ENCODE measurements around the gene ALDH18A1.
"Not testable (repeated sequence)": the region's sequence is repeated elsewhere in the genome, so short reads cannot be mapped to it uniquely, and the experiment has no call there.

Gene ALDH18A1

DNA sequence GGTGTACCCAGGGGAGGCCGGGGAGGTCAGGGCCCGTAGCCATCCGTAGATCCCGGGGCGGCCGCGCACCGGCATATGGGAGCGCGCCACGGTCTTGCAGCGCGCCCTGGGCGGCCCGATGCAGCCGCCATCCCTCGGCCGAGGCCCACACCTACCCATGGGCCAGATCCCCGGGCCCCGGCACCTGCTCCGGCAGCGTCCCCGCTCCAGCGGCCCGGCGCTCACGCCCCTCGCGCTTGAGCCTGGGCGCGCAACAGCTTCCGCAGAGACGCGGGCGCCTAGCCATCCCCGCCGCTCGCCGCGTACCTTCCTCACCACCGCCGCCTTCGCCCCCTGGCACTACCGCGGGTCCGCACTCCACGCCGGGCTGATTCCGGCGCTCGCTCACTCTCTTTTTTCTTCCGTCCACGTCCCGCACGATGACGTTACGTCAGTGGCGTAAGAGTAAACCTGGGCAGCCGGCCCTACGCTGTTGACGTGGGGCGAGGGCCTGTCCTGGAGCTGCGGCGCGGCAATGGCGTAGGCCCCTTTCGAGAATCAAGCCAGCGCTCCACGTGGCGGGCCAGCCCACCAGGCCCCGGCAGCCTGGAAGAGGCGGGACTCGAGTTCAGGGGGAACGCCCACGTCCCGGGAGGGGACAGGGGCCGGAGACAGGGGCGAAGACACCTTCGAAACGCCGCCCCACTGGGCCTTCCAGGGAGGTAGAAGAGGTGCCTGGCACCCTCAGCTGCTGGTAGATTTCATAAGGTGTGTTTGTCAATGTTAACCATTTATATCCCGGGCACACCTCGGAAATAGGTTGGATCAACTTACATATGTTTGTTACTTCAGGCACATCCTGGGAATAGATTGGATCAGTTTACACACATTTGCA is at the start of gene ALDH18A1:
ALDH18A1 (minus strand) TSS at position 421 of the 874 bp plus-strand sequence. CDS start 3,334 bp downstream, outside the sequence.
- DNase-seq (ENCODE audit: low read depth, low spot score), result peak; percentile 96

DNA sequence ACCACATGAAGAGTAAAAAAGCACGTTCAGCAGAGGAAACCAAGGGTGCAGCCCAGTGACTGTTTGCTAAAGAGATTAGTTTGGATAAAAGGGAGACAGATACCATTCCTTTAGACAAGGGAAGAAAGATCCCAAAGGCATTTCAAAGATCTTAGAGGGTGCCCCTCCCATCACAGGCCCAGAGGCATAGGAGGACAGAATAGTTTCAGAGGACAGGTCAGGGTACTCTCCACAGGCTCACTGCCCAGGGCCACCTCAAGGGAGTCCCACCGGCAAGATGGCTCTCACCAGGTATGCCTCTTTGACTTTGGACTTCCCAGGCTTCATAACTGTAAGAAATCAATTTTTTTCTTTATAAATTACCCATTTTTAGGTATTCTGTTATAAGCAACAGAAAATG is 41.9 kb upstream of the ALDH18A1 start:
- no peak for DNase-seq (ENCODE audit: low read depth, low spot score)

DNA sequence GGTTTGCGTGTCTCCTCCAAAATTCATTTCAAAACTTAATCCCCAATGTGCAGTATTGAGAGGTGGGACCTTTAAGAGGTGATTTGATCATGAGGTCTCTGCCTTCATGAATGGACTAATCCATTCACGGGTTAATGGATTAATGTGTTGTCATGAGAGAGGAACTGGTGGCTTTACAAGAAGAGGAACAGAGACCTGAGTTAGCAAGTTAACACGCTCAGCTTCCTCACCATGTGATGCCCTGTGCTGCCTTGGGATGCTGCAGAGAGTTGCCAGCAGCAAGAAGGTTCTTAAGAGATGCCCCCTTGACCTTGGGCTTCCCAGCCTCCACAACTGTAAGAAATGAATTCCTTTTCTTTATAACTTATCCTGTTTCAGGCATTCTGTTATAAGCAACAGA is 40.9 kb upstream of the ALDH18A1 start:
- DNase-seq (ENCODE audit: low read depth, low spot score), result no peak

DNA sequence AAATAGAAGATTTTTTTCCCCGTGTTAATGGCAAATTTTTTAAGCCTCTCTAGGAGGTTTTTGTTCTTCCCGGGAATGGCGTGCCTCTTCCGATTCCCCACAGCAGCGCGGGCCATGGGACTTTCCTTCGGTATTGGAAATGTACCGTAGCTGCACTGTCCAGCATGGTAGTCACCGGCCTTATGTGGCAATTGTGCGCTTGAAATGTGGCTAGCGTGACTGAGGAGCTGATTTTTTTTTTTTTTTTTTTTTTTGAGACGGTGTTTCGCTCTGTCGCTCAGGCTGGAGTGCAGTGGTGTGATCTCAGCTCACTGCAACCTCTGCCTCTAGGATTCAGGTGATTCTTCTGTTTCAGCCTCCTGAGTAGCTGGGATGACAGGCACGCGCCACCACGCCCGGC is 38.2 kb upstream of the ALDH18A1 start:
- DNase-seq (ENCODE audit: low read depth, low spot score), result no peak

DNA sequence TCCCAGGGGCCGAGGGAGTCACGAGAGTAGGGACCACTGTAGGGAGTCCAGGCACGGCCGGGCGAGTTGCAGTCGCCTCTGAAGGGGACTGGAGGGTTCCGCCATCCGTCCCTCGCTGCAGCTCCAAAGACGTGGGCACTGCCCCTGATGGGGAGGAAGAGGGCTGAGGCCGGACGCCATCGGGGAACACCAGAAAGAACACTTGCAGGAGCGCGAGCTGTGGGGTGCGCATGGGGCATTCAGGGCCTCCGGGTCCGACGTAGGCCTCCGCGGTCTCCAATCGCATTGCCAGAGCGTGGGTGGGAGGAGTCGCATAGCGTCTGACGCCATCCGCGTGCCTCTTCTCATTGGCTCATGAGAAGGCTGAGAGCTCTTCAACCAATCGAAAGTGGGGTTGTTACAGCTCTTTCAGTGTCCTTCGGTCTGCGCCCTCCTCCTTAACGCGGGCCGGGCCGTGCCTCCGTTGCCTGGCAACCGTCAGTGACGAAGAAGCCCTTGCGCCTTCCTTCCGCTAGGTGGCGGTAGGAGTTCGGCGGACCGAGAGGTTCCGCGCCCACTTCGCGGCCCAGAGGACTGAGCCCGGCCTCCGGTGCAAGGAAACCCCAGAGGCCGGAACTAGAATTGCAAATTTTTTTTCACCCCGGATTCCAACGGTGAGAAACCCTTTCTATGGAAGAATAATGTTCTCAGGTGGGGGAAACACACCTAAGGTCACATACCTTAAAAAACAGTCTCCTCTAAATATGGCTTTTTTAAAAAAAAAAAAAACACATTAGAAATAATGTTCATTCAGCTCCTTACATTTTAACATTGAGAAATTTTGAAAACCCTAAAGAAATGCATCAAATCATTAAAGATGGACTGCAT is 37.4 kb upstream of the ALDH18A1 start, which contains the start of gene TCTN3:
TCTN3 (minus strand) TSS at position 260 of the 867 bp plus-strand sequence; CDS start at position 232, 28 bp downstream.
- DNase-seq (ENCODE audit: low read depth, low spot score), result peak; percentile 100

DNA sequence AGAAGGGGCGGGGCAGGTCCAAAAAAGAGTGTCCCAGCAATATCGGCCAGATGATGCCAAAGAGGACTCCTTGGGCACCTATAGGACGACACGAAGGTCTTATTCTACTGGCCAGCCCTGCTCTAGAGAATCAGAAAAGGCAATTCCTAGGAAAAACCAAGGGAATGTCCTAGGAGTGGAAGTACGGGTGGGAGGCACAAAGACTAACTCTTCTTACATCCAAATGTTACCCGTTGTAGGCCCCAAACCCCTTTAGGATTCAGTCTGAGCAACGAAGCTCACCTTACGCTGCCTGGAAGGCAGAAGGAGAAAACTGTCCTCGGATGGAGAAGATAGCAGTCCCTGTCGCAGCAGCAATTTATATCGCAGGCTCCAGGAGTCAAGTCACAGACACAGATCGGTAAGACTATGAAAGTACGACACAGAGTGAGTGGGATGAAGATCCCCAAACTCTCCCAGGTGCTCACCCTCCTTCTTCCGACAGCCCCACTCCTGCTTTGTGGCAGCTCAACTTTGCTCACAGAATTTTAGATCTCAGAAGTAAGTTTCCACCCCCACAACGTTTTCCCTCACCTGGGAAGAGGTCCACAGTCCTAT is 36.7 kb upstream of the ALDH18A1 start:
- peak; percentile 10 for DNase-seq (ENCODE audit: low read depth, low spot score)

DNA sequence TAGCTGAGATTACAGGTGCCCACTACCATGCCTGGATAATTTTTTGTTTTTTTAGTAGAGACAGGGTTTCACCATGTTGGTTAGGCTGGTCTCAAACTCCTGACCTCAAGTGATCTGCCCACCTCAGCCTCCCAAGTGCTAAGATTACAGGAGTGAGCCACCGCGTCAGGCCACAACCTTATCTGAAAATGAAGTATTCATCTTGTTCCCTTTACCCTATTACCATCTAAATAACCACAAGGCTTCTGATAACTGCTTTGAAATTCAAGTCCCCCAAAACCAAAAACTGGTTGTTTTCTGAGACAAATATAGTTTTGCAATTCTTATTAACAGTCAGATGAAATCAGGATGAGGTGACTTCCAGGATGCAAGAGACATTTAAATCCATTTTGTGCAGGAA is 34.8 kb upstream of the ALDH18A1 start:
- no peak for DNase-seq (ENCODE audit: low read depth, low spot score)

DNA sequence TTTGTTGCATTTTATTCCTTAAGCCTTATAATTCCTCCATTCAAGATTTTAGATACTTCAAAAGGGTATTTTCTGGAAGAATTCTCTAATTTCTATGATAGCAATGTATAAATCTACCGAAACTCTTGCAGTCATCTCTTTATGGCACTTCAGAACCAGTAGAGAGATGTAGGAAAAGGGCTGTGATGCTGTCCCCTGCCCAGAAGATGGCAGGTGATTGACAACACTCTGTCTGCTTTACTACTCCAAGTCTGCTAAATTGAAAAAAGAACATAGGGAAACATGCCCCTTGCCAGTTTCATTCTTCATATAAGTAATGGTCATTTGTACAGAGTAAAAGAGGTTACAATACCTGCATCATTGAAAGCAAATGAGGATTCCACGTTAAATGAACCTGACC is 32.1 kb upstream of the ALDH18A1 start:
- no peak for DNase-seq (ENCODE audit: low read depth, low spot score)

DNA sequence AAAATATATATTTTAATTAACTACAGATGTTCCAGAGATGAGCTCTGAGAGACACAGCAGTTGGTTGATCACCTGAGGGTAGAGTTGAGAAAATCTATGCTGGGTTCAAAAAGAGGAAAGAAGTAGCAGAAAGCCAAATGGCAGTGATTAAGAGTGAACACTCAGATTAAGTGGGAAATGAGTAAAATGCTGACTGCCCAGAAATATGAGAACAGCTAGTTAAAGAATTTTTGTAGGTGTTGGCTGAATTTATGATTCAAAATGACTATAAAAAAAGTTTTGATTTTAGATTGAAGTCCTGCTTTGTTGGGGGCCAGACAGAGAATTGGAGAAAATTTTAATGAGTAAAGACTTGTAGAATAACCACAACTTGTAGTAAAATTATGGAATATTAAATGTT is 27.5 kb upstream of the ALDH18A1 start:
- DNase-seq (ENCODE audit: low read depth, low spot score), result no peak

DNA sequence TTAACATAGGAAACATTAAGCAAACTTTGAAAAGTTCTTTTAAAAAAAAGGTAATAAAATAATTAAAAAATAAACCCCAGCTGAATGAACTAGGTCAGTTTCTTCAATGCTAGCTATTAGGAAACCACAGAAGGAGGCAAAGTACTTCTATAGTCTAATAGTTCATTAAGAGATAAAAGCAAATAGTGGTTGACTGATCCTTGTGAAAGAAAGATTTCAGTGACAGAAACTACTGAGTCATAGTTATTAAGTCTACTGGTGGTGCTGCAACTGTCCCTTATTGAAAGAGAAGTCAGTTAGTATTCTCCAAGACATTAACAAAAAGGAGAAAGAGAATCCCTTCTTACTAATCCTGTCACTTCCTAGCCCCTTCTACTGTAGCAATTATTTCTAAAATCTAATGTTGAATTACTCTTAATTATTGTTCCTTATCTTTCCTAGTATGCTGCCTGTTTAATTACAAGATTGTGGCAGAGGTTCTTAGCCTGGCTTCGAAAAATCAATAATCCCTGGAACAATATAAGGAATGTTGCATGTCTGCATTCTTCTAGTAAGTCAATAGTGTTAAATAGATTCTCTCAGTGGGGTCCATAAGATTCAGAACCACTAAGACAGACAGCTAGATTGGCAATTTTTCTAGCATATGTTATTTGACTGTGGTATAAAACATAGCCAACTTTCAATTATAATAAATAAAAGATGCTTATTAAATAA is 19.0 kb upstream of the ALDH18A1 start:
- DNase-seq (ENCODE audit: low read depth, low spot score), result no peak

DNA sequence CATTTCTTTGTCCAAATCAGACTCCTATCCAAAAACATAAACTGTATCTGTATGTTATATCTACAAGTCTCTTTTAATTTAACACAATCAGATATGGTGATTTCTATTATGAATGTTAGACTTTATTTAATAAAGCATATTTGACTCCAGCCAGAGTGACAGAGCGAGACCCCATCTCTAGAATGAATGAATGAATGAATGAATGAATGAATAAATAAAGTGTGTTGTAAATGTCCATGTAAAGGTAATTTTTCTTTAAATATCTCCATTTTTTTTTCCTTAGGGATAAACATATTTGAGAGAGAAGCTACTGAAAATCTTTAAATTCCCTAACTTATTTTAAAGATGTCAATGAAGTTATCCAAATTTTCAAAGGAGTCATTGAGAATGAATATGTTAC is 18.1 kb upstream of the ALDH18A1 start:
- no peak for DNase-seq (ENCODE audit: low read depth, low spot score)

DNA sequence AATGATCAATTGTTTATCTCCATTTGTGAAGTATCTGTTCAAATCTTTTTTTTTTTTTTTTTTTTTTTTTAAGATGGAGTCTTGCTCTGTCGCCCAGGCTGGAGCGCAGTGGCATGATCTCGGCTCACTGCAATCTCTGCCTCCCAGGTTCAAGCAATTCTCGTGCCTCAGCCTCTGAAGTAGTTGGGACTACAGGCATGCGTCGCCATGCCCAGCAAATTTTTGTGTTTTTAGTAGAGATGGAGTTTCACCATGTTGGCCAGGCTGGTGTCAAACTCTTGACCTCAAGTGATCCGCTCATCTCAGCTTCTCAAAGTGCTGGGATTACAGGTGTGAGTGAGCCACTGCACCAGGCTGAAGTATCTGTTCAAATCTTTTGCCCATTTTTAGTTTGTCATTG is 16.1 kb upstream of the ALDH18A1 start:
- DNase-seq (ENCODE audit: low read depth, low spot score), result not testable (repeated sequence)

DNA sequence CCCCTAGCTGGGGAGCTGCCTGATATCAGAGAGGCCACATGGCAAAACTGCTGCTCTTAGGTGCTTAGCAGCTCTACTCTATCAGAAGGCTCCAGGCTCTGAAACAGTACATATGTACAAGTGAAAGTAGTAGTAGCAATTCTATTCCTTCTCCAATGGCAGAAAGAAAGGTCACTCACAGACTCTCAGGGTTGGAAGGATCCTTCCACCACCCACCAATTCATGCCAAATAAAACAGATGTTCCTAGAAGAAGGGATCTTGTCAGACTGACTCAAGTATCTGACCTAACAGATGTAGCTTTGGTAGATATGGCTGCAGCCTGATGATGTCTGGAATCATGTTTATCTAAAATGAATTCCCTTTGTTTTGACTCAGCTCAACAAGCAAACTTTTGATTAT is 8.0 kb upstream of the ALDH18A1 start:
- DNase-seq (ENCODE audit: low read depth, low spot score), result no peak

DNA sequence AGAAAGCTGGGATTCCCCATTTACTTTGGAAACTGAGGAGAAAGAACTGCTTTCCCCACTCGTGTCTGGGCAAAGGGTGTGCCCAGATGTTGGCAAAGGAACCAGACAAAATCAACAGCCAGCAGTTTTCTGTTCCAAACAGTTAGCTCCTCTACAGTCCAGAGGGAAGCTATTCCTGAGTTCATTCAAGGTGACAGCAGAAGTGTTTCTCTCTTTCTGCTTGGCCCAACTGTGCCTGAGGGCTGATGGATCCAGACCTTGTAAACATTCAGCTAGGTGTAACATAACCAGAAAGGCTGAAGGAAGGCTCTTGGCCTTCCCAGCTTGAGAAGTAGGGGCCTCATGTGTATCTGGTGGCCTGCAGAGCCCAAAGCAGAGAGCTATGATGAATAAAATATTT is 7.0 kb upstream of the ALDH18A1 start:
- peak; percentile 5 for DNase-seq (ENCODE audit: low read depth, low spot score)

DNA sequence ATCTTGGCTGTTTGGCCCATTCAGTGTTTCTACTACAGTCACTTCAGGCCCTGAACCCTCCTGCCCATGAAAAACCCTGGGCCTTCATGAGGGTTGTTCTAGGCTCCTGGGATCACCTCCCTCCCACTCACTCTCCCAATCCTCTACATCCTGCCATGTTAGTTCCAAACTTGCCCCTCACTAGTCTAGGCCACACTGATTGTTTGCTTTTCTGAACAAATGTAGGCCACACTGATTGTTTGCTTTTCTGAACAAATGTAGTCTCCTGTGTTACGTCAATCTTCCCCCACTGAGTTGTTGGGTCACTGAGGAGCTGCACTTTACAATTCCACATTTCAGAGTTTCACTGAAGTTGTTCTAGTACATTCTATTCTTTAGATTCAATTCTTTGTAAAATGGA is 5.3 kb upstream of the ALDH18A1 start:
- DNase-seq (ENCODE audit: low read depth, low spot score), result no peak

DNA sequence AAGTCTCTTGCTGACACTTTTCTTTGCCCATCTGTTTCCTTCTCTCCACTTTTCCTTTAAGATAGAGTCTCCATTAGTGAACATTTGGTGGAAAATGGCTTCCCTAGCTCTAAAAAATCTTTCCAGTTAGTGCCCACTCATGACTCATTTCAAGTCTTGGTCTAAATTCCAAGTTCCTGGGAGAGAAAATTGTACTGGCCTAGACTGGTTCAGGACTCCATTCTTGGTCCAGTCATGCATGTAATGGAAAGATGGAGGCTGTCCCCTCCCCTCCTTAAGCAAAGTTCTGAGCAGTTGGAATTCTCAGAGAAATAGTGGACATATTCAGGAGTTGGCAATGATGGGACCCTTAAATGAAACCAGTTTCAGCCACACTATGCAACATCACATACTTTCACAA is 3.8 kb upstream of the ALDH18A1 start:
- DNase-seq (ENCODE audit: low read depth, low spot score), result no peak

DNA sequence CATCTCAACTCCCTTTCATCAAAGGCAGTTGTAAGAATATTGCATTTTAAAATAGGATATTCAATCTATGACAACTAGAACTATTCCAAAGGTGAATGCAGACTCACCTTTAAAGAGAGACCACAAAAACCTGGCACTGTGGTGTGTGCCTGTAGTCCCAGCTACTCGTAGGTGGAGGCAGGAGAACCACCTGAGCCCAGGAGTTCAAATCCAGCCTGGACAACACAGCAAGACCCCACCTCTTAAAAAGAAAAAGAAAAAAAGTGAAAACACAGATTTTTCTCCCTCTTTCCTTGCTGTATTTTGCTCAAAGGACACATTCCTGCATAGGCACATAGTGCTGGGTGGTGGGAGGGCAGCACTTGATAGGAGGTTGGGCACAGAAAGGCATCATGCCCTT is 739 bp upstream of the ALDH18A1 start:
- no peak for DNase-seq (ENCODE audit: low read depth, low spot score)

DNA sequence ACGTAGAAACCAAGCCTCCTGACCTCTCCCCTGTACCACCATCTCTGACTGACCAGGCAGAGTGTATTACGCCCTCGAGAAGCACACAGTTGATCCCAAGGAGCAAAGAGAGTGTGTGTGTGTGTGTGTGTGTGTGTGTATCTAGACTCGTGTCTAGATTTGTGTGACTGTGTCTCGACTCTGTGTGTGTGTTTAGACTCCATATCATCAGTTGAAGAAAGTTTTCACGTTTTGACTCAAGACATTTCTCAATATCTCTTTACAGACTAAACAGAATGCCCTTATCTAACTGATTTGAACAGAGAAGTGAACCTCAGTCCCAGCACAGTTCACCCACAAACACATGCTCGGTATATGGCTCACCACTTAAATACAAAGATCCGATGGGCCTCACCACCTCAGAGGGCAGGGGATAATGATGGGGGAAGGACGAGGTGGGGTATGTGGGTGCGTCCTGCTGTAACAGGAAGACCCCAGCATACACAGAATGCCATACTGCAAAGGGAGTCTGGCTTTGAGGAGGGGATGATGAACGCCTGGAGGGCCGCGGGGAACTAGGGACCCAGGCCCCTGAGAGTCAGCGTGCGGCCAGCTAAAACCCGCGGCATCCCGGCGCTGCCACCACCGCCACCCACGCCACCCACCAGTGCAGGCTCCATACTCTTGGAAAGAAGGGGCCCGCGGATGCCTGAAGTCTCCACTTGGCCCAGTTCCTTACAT is 780 bp downstream of the ALDH18A1 start:
- peak; percentile 44 for DNase-seq (ENCODE audit: low read depth, low spot score)

DNA sequence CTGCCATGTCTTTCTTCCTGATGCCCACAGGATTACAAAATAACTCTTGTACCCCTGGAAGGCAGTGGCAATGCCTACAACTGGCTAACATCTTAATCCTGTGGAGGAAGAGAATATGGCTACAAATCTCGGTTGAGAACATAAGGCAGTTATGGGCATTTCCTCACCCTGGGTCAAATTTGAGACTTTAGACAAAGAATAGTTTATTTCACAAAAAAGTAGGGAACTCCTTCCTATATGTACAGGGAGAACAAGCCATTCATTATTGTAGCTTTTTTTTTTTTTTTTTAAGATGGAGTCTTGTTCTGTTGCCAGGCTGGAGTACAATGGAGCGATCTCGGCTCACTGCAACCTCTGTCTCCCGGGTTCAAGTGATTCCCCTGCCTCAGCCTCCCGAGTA is 2.6 kb downstream of the ALDH18A1 start:
- no peak for DNase-seq (ENCODE audit: low read depth, low spot score)

DNA sequence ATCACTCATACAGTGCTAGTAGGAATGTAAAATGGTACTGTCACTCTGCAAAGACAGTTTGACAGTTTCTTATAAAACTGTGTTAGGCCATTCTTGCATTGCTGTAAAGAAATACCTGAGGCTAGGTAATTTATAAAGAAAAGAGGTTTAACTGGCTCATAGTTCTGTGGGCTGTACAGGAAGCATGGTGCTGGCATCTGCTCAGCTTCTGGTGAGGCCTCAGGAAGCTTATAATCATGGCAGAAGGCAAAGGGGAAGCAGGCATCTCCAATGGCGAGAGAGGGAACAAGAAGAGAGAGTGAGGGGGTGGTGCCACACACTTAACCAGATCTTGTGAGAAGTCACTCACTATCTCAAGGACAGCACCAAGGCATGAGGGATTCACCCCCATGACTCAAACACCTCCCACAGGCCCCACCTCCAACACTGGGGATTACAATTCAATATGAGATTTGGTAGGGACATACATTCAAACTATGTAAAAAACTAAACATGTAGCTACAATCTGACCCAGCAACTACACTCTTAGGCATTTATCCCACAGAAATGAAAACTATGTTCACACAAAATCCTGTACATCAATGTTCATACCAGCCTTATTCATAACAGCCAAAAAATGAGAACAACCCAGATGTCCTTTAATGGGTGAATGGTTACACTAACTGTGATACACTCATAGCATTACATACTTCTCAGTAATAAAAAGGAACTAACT is 5.0 kb downstream of the ALDH18A1 start:
- no peak for DNase-seq (ENCODE audit: low read depth, low spot score)
